Measurements from ENCODE around the gene TPT1.
A peak's percentile ranks its signal among the peaks of the same experiment; 100 is the strongest.
"Not testable (repeated sequence)": the region's sequence is repeated elsewhere in the genome, so short reads cannot be mapped to it uniquely, and the experiment has no call there.

TPT1 gene

GRCh38 chr13:45341034-45341798 is at the start of gene TPT1:
TPT1 (minus strand) TSS chr13:45341183; CDS start chr13:45341069, 114 bp downstream.
- DNase-seq (ENCODE audit: low spot score): peak; percentile 98

DNA sequence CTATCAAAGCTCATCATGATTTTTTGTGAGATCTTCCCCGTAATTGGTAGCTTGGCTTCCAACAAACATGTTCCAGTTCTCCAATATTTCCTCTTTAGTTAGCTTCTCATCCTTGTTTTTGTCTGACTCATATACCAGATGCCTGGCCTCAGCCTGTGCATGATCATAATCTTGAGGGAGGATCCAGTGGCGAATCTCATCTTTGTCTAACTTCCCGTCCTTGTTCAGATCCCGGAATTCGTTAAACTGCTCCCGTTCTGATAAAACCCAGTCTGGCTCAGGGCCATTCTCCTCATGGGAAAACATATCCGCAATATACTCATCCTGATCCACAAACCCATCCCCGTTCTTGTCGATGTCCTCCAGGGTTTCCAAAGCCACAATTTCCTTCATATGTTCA is 49.4 kb upstream of the TPT1 start:
- not testable (repeated sequence) for DNase-seq (ENCODE audit: low spot score)

- no peak for DNase-seq (ENCODE audit: low spot score)
Measured at GRCh38 chr13:45388664-45389063, 47.7 kb upstream of the TPT1 start.

- DNase-seq (ENCODE audit: low spot score): not testable (repeated sequence)
Measured at GRCh38 chr13:45386892-45387575, 46.1 kb upstream of the TPT1 start.

GRCh38 chr13:45385907-45386553 is 45.0 kb upstream of the TPT1 start:
- no peak for DNase-seq (ENCODE audit: low spot score)

GRCh38 chr13:45385320-45385719 is 44.3 kb upstream of the TPT1 start:
- no peak for DNase-seq (ENCODE audit: low spot score)

DNA sequence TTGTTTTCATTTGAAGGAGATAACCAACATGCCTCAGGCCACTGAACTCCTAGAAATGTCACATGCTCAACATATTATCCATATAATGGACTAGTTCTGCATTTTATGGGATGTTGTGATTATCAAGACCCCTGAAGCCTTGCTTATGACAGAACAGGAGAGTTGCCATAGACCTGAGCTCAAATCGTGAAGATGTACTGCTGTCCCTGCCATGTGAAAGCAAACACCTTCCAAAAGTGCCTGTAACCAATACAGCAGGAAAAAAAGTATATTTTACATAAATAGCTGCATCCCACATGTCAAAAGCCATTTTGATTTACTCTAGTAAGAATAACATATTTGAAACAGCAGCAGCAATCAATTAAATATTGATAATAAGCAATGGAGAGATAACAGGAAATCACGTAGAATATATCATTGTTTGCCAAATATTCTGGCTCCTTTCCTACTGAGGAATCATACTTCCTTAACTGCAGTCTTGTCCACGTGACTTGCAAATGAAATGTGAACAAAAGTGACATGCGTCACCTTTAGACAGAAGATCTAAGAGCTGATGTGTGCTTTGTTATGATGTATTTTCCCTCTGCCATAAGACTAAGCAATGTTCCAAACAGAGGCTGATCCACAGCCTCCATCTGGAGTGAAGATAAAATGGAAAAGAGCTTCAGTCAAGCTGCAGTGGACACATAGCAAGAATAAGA is 43.6 kb upstream of the TPT1 start:
- DNase-seq (ENCODE audit: low spot score): no peak

GRCh38 chr13:45382739-45383138 is 41.8 kb upstream of the TPT1 start:
- not testable (repeated sequence) for DNase-seq (ENCODE audit: low spot score)

DNA sequence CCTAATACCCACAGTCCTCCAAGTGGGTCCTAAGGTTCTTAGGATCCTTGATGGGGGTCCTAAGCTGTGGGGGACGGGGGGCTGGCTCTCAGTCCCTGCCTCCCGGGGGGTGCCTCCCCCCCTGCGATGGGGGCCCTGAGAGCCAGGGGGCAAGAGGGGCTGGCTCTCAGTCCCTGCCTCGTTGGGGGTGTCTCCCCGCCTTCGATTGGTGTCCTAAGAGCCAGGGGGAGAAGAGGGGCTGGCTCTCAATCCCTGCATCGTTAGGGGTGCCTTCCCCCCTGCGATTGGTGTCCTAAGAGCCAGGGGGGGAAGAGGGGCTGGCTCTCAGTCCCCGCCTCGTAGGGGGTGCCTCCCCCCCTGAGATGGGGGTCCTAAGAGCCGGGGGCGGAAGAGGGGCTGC is 40.2 kb upstream of the TPT1 start:
- no peak for DNase-seq (ENCODE audit: low spot score)

- DNase-seq (ENCODE audit: low spot score): not testable (repeated sequence)
Measured at GRCh38 chr13:45380708-45381107, 39.7 kb upstream of the TPT1 start.

DNA sequence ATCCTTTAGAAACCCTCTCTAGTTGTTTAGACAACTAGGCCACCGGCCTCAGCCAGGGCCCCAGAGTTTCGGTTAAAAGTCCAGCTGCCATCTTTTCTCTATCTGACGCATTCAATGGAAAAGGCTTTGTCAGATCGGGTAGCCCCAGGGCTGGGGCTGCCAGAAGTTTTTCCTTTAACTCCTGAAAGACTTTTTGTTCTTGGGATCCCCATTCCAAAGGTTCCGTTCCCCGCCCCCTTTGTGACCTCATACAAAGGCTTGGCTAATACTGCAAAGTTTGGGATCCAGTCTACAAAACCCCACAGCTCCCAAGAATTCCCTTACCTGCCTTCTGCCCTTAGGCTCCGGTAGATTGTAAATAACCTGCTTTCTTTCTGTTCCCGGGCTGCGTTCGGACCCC is 38.5 kb upstream of the TPT1 start:
- not testable (repeated sequence) for DNase-seq (ENCODE audit: low spot score)

- not testable (repeated sequence) for DNase-seq (ENCODE audit: low spot score)
Measured at GRCh38 chr13:45378786-45379185, 37.8 kb upstream of the TPT1 start.

- DNase-seq (ENCODE audit: low spot score): not testable (repeated sequence)
Measured at GRCh38 chr13:45377314-45377713, 36.3 kb upstream of the TPT1 start.

- DNase-seq (ENCODE audit: low spot score): not testable (repeated sequence)
Measured at GRCh38 chr13:45376651-45377050, 35.7 kb upstream of the TPT1 start.

- no peak for DNase-seq (ENCODE audit: low spot score)
Measured at GRCh38 chr13:45374917-45375316, 33.9 kb upstream of the TPT1 start.

DNA sequence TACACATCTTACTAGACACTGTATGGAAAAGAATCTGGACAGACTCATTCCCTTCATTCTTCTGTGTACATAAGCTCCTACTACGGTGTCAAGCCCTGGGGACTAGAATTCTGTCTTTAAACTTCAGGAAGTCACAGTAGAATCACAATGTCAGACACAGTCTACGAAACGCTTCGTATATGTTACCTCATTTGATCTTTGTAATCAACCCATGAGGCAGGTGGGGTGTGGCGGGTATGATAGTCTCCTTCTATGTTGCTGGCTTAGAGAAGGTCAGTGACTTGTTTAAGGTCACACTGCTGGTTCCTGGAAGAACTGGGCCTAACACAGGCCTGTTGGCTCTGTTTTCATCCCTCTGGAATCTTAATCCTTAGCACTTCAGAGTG is 32.2 kb upstream of the TPT1 start:
- no peak for DNase-seq (ENCODE audit: low spot score)

DNA sequence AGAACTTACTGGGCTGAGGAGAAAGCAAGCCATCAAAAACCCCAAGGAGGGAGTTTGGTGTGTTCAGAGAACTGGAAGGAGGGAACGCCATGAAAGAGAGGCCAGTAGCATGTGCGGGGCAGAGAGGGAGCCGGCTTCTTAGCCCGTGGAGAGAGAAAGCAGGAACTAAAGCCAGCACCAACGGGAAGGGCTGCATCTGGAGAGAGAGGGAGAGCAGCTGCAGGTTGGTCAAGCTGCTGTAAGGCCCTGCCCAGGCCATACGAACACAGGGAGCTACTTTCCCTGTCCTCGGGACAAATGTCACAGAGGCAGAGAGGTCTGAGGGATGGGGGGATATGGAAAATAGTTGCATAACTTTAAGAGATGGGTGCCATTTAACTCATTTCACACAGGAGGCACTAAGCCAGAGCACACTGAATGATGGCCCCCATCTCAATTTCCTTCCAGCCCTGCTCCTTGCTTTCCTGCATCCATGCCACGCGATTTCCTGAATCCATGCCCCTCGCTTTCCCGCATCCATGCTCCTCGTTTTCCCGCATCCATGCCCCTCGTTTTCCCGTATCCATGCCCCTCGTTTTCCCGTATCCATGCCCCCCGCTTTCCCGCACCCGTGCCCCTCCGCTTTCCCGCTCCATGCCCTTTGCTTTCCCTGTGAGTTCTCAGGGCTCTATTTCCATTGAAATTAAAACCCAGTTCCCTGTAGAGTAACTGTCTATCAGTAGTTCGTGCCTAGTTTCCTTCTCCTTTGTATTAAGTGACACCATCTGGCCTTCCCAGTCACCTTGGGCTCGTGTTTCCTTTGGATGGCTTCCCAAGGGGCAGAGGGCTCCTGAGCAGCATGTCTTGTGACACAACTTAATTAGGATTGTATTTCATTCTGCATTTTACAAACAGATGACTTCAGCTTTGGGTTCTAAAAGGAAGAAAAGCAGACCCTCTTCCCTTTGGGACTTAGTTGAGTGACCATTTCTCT is 31.5 kb upstream of the TPT1 start:
- DNase-seq (ENCODE audit: low spot score): no peak

DNA sequence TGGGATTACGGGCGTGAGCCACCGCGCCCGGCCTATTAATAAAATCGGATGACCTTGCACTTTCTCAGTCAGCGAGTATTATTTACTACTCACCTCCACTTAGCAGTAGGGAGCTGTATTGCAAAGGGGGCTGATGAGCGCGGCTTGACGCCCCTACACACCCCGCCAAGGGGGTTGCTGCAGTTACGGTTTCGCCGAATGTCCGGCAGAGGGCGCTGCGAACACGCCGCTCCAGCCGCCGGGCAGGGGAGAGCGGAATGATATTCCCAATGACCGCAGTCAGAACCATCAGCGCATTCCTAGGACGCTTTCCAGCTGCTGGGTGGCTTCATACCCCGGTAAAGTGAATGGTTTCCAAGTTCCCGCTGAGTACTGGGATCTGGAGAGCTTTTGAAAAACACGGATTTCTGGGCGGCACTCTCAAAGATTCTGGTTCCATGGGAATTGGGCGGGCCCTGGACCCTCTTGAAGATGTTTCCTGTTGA is 30.0 kb upstream of the TPT1 start:
- DNase-seq (ENCODE audit: low spot score): peak; percentile 59

DNA sequence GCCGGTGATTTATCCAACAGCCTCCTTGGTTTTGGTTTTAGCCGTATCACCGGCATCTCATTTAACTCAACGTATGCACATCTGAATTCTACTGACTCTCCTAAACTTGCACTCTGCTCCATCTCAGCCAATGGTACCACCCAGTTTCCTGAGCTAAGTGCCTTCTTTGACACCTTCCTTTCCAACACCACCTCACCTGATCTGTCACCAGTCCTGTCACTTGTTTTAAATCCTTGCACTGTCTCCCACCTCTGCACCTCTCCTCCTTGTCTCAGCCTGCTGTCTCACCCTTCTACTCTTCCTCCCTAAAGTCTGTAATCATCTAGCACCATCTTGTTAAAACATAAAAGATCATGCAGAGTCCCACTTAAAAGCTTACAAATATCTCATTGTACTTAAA is 28.1 kb upstream of the TPT1 start:
- no peak for DNase-seq (ENCODE audit: low spot score)

GRCh38 chr13:45368571-45368970 is 27.6 kb upstream of the TPT1 start:
- no peak for DNase-seq (ENCODE audit: low spot score)

GRCh38 chr13:45368005-45368404 is 27.0 kb upstream of the TPT1 start:
- no peak for DNase-seq (ENCODE audit: low spot score)

All from kidney capillary endothelial cell (primary cell).